SK-N-MC (cell line): Measurements from ENCODE around the gene APOE.

Source experiments
- EZH2 ChIP-seq: fragments of 200-600 bp; sonication (generic); IDR thresholded peaks from one replicate; pipeline ENCODE4 v1.6.1; 2017; ENCODE audit warnings: antibody characterized with exemption
- POLR2AphosphoS5 ChIP-seq: IDR thresholded peaks from 2 replicates; pipeline ENCODE4 v1.6.1; 2012; ENCODE audit warnings: mild to moderate bottlenecking, low read depth, low read length, borderline replicate concordance

DNA sequence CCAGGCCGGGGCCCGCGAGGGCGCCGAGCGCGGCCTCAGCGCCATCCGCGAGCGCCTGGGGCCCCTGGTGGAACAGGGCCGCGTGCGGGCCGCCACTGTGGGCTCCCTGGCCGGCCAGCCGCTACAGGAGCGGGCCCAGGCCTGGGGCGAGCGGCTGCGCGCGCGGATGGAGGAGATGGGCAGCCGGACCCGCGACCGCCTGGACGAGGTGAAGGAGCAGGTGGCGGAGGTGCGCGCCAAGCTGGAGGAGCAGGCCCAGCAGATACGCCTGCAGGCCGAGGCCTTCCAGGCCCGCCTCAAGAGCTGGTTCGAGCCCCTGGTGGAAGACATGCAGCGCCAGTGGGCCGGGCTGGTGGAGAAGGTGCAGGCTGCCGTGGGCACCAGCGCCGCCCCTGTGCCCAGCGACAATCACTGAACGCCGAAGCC lies 3.3 kb downstream of the APOE start:
- no peak for TF ChIP-seq EZH2
- no peak for TF ChIP-seq POLR2AphosphoS5
